Measurements from ENCODE around the gene FREM1.

FREM1 gene

GRCh38 chr9:14864309-14864708, 45.9 kb downstream of the FREM1 start:
- H3F3A ChIP-seq (ENCODE audit: insufficient read depth, low read length) = no peaks in the 10 kb centered on the region
- H2AFZ ChIP-seq (ENCODE audit: low read length) = no peak overlapping the region
- H3K79me2 ChIP-seq (ENCODE audit: insufficient read depth, low read length) = no peaks in the 10 kb centered on the region
- no peaks in the 10 kb centered on the region for H3K36me3 ChIP-seq (ENCODE audit: insufficient read depth, low read length)
- H3K27ac ChIP-seq (ENCODE audit: low read depth, low read length, poor library complexity, severe bottlenecking) = no peak overlapping the region
- no peaks in the 10 kb centered on the region for H3K9me2 ChIP-seq (ENCODE audit: low read depth, low read length)
- H3K9ac ChIP-seq (ENCODE audit: low read length) = no peak overlapping the region
- no peaks in the 10 kb centered on the region for H4K20me1 ChIP-seq (ENCODE audit: insufficient read depth, low read length)
- no peak overlapping the region for H3K4me2 ChIP-seq (ENCODE audit: low read length)
- no peaks in the 10 kb centered on the region for H3K4me1 ChIP-seq (ENCODE audit: insufficient read depth, low read length, severe bottlenecking)
- H3K9me3 ChIP-seq (ENCODE audit: low read length) = no peaks in the 10 kb centered on the region
- TF ChIP-seq CTCF (IDR thresholded peaks at IDR 0.05; ENCODE audit: low read length) (no peak), EZH2 (IDR thresholded peaks at IDR 0.05; ENCODE audit: borderline replicate concordance, low read length) (no peak)
- no peak overlapping the region for H3K4me3 ChIP-seq (ENCODE audit: low read depth, low read length, poor library complexity, severe bottlenecking)
- no peaks in the 10 kb centered on the region for H3K27me3 ChIP-seq (ENCODE audit: insufficient read depth, low read length)

GRCh38 chr9:14863402-14863801, 46.8 kb downstream of the FREM1 start:
- Histone ChIP-seq H2AFZ (ENCODE audit: low read length) (no peak overlapping the region), H3K9me2 (ENCODE audit: low read depth, low read length) (no peaks in the 10 kb centered on the region), H3K79me2 (ENCODE audit: insufficient read depth, low read length) (no peaks in the 10 kb centered on the region), H3K9me3 (ENCODE audit: low read length) (no peaks in the 10 kb centered on the region), H3F3A (ENCODE audit: insufficient read depth, low read length) (no peaks in the 10 kb centered on the region), H3K4me1 (ENCODE audit: insufficient read depth, low read length, severe bottlenecking) (no peaks in the 10 kb centered on the region), H3K36me3 (ENCODE audit: insufficient read depth, low read length) (no peaks in the 10 kb centered on the region), H3K4me2 (ENCODE audit: low read length) (no peak overlapping the region), H3K27ac (ENCODE audit: low read depth, low read length, poor library complexity, severe bottlenecking) (no peak overlapping the region), H3K4me3 (ENCODE audit: low read depth, low read length, poor library complexity, severe bottlenecking) (no peak overlapping the region), H4K20me1 (ENCODE audit: insufficient read depth, low read length) (no peaks in the 10 kb centered on the region), H3K9ac (ENCODE audit: low read length) (no peak overlapping the region), H3K27me3 (ENCODE audit: insufficient read depth, low read length) (no peaks in the 10 kb centered on the region)
- TF ChIP-seq CTCF (IDR thresholded peaks at IDR 0.05; ENCODE audit: low read length) (no peak), EZH2 (IDR thresholded peaks at IDR 0.05; ENCODE audit: borderline replicate concordance, low read length) (no peak)

GRCh38 chr9:14857449-14858305, 52.6 kb downstream of the FREM1 start:
- Histone ChIP-seq H3K9ac (ENCODE audit: low read length) (no peak overlapping the region), H2AFZ (ENCODE audit: low read length) (no peak overlapping the region), H3K79me2 (ENCODE audit: insufficient read depth, low read length) (no peaks in the 10 kb centered on the region), H3K27ac (ENCODE audit: low read depth, low read length, poor library complexity, severe bottlenecking) (no peak overlapping the region), H3F3A (ENCODE audit: insufficient read depth, low read length) (no peaks in the 10 kb centered on the region), H3K4me1 (ENCODE audit: insufficient read depth, low read length, severe bottlenecking) (no peaks in the 10 kb centered on the region), H3K27me3 (ENCODE audit: insufficient read depth, low read length) (no peaks in the 10 kb centered on the region), H3K9me3 (ENCODE audit: low read length) (no peaks in the 10 kb centered on the region), H4K20me1 (ENCODE audit: insufficient read depth, low read length) (no peaks in the 10 kb centered on the region), H3K4me2 (ENCODE audit: low read length) (no peak overlapping the region), H3K36me3 (ENCODE audit: insufficient read depth, low read length) (no peaks in the 10 kb centered on the region), H3K9me2 (ENCODE audit: low read depth, low read length) (no peaks in the 10 kb centered on the region), H3K4me3 (ENCODE audit: low read depth, low read length, poor library complexity, severe bottlenecking) (no peak overlapping the region)
- TF ChIP-seq CTCF (IDR thresholded peaks at IDR 0.05; ENCODE audit: low read length) (no peak), EZH2 (IDR thresholded peaks at IDR 0.05; ENCODE audit: borderline replicate concordance, low read length) (no peak)
